ENCODE results near the gene AREL1.

DNA sequence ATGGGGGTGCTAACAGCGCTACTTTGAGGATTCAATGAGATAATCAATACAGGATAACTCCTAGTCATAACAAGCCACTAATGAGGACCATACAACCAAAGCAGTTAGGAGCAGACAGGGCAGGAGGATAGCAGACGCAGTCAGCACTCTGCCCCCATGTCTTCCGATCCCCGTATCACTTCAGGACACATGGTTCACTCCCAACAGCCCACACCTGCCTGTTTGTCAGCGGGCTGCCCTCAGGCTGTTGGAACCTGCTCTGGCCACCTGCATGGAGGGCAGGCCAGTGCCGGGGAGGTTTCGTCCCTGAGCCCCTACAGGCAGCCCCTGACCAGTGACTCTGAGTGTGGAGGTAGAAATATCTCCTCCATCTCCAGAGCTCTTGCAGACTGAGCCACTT lies 63.7 kb downstream of the AREL1 start:
- TF ChIP-seq YY1 (tag by site-specific recombination; IDR thresholded peaks at IDR 0.05) = no peak
- TF ChIP-seq, protein P1, sequence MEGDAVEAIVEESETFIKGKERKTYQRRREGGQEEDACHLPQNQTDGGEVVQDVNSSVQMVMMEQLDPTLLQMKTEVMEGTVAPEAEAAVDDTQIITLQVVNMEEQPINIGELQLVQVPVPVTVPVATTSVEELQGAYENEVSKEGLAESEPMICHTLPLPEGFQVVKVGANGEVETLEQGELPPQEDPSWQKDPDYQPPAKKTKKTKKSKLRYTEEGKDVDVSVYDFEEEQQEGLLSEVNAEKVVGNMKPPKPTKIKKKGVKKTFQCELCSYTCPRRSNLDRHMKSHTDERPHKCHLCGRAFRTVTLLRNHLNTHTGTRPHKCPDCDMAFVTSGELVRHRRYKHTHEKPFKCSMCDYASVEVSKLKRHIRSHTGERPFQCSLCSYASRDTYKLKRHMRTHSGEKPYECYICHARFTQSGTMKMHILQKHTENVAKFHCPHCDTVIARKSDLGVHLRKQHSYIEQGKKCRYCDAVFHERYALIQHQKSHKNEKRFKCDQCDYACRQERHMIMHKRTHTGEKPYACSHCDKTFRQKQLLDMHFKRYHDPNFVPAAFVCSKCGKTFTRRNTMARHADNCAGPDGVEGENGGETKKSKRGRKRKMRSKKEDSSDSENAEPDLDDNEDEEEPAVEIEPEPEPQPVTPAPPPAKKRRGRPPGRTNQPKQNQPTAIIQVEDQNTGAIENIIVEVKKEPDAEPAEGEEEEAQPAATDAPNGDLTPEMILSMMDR (tag by site-specific recombination; IDR thresholded peaks at IDR 0.05) = no peak
- TF ChIP-seq ZNF777 (tag by site-specific recombination; IDR thresholded peaks at IDR 0.05; ENCODE audit: borderline replicate concordance) = no peak
- TF ChIP-seq ZNF133 (tag by site-specific recombination; IDR thresholded peaks at IDR 0.05) = no peak
- TF ChIP-seq GFI1B (tag by site-specific recombination; IDR thresholded peaks at IDR 0.05) = no peak
- TF ChIP-seq, protein P2, sequence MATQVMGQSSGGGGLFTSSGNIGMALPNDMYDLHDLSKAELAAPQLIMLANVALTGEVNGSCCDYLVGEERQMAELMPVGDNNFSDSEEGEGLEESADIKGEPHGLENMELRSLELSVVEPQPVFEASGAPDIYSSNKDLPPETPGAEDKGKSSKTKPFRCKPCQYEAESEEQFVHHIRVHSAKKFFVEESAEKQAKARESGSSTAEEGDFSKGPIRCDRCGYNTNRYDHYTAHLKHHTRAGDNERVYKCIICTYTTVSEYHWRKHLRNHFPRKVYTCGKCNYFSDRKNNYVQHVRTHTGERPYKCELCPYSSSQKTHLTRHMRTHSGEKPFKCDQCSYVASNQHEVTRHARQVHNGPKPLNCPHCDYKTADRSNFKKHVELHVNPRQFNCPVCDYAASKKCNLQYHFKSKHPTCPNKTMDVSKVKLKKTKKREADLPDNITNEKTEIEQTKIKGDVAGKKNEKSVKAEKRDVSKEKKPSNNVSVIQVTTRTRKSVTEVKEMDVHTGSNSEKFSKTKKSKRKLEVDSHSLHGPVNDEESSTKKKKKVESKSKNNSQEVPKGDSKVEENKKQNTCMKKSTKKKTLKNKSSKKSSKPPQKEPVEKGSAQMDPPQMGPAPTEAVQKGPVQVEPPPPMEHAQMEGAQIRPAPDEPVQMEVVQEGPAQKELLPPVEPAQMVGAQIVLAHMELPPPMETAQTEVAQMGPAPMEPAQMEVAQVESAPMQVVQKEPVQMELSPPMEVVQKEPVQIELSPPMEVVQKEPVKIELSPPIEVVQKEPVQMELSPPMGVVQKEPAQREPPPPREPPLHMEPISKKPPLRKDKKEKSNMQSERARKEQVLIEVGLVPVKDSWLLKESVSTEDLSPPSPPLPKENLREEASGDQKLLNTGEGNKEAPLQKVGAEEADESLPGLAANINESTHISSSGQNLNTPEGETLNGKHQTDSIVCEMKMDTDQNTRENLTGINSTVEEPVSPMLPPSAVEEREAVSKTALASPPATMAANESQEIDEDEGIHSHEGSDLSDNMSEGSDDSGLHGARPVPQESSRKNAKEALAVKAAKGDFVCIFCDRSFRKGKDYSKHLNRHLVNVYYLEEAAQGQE (tag by site-specific recombination; IDR thresholded peaks at IDR 0.05) = no peak
